Measurements from ENCODE around the gene SLC12A4.
A peak's percentile ranks its signal among the peaks of the same experiment; 100 is the strongest.

The SLC12A4 gene

GRCh38 chr16:67931712-67932461 is 36.5 kb downstream of the SLC12A4 start, which contains the start of gene CTRL:
CTRL (minus strand) TSS chr16:67931862; CDS start chr16:67931852, 10 bp downstream.
- H3K9me3 ChIP-seq (ENCODE audit: control insufficient read depth, insufficient read depth, low read depth, low read length), result no peaks in the 10 kb centered on the region
- H3K4me1 ChIP-seq (ENCODE audit: control insufficient read depth, insufficient read depth, low read length), result peaks cover 14% of the 10 kb centered on the region
- no peaks in the 10 kb centered on the region for H3K27me3 ChIP-seq (ENCODE audit: control insufficient read depth, insufficient read depth, low read length)
- H3K36me3 ChIP-seq (ENCODE audit: control insufficient read depth, insufficient read depth, low read length), result peaks cover 29% of the 10 kb centered on the region
- H3K4me3 ChIP-seq (ENCODE audit: low read depth, low read length), result no peak within 1 kb of the TSS
- no peak within 1 kb of the TSS for H3K9ac ChIP-seq (ENCODE audit: low read length)
- H3K27ac ChIP-seq (ENCODE audit: low read depth, low read length), result no peak within 1 kb of the TSS

GRCh38 chr16:67930678-67931211 is 37.7 kb downstream of the SLC12A4 start:
- no peaks in the 10 kb centered on the region for H3K27me3 ChIP-seq (ENCODE audit: control insufficient read depth, insufficient read depth, low read length)
- no peak overlapping the region for H3K27ac ChIP-seq (ENCODE audit: low read depth, low read length)
- H3K9me3 ChIP-seq (ENCODE audit: control insufficient read depth, insufficient read depth, low read depth, low read length), result no peaks in the 10 kb centered on the region
- H3K36me3 ChIP-seq (ENCODE audit: control insufficient read depth, insufficient read depth, low read length), result peaks cover 29% of the 10 kb centered on the region
- H3K9ac ChIP-seq (ENCODE audit: low read length), result no peak overlapping the region
- H3K4me1 ChIP-seq (ENCODE audit: control insufficient read depth, insufficient read depth, low read length), result peaks cover 19% of the 10 kb centered on the region
- H3K4me3 ChIP-seq (ENCODE audit: low read depth, low read length), result no peak overlapping the region

- H3K9me3 ChIP-seq (ENCODE audit: control insufficient read depth, insufficient read depth, low read depth, low read length), result no peaks in the 10 kb centered on the region
- no peak overlapping the region for H3K27ac ChIP-seq (ENCODE audit: low read depth, low read length)
- H3K9ac ChIP-seq (ENCODE audit: low read length), result no peak overlapping the region
- peaks cover 29% of the 10 kb centered on the region for H3K36me3 ChIP-seq (ENCODE audit: control insufficient read depth, insufficient read depth, low read length)
- no peaks in the 10 kb centered on the region for H3K27me3 ChIP-seq (ENCODE audit: control insufficient read depth, insufficient read depth, low read length)
- peaks cover 22% of the 10 kb centered on the region for H3K4me1 ChIP-seq (ENCODE audit: control insufficient read depth, insufficient read depth, low read length)
- no peak overlapping the region for H3K4me3 ChIP-seq (ENCODE audit: low read depth, low read length)
These were observed 38.2 kb downstream of the SLC12A4 start for GRCh38 chr16:67930191-67930590.

- peaks cover 28% of the 10 kb centered on the region for H3K36me3 ChIP-seq (ENCODE audit: control insufficient read depth, insufficient read depth, low read length)
- H3K4me3 ChIP-seq (ENCODE audit: low read depth, low read length), result no peak overlapping the region
- H3K9me3 ChIP-seq (ENCODE audit: control insufficient read depth, insufficient read depth, low read depth, low read length), result no peaks in the 10 kb centered on the region
- peaks cover 11% of the 10 kb centered on the region for H3K4me1 ChIP-seq (ENCODE audit: control insufficient read depth, insufficient read depth, low read length)
- no peak overlapping the region for H3K9ac ChIP-seq (ENCODE audit: low read length)
- H3K27ac ChIP-seq (ENCODE audit: low read depth, low read length), result no peak overlapping the region
- no peaks in the 10 kb centered on the region for H3K27me3 ChIP-seq (ENCODE audit: control insufficient read depth, insufficient read depth, low read length)
These were observed 39.7 kb downstream of the SLC12A4 start for GRCh38 chr16:67928561-67929364.

GRCh38 chr16:67928147-67928546 is 40.3 kb downstream of the SLC12A4 start:
- Histone ChIP-seq H3K4me3 (ENCODE audit: low read depth, low read length) (no peak overlapping the region), H3K27me3 (ENCODE audit: control insufficient read depth, insufficient read depth, low read length) (no peaks in the 10 kb centered on the region), H3K27ac (ENCODE audit: low read depth, low read length) (no peak overlapping the region), H3K9me3 (ENCODE audit: control insufficient read depth, insufficient read depth, low read depth, low read length) (no peaks in the 10 kb centered on the region), H3K36me3 (ENCODE audit: control insufficient read depth, insufficient read depth, low read length) (peaks cover 32% of the 10 kb centered on the region), H3K4me1 (ENCODE audit: control insufficient read depth, insufficient read depth, low read length) (peaks cover 11% of the 10 kb centered on the region), H3K9ac (ENCODE audit: low read length) (no peak overlapping the region)

DNA sequence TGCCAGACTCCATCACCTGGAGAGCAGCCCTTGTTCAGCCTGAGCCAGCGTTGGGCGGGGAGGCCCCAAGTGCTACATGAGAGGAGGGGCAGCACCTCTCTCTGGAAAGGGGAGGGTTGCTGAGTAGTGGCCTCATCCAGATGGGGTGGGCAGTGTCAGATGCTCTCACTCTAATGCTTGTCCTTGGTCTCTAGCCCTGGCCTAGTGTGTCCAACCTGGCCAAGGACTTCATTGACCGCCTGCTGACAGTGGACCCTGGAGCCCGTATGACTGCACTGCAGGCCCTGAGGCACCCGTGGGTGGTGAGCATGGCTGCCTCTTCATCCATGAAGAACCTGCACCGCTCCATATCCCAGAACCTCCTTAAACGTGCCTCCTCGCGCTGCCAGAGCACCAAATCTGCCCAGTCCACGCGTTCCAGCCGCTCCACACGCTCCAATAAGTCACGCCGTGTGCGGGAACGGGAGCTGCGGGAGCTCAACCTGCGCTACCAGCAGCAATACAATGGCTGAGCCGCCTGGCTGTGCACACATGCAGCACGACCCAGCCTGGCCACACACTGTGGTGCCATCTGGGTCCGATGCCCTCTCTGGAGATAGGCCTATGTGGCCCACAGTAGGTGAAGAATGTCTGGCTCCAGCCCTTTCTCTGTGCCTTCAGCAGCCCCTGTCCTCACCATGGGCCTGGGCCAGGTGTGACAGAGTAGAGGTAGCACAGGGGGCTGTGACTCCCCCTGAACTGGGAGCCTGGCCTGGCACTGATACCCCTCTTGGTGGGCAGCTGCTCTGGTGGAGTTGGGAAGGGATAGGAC is 41.1 kb downstream of the SLC12A4 start:
- Histone ChIP-seq H3K27ac (ENCODE audit: low read depth, low read length) (no peak overlapping the region), H3K36me3 (ENCODE audit: control insufficient read depth, insufficient read depth, low read length) (peaks cover 32% of the 10 kb centered on the region), H3K4me1 (ENCODE audit: control insufficient read depth, insufficient read depth, low read length) (peaks cover 11% of the 10 kb centered on the region), H3K27me3 (ENCODE audit: control insufficient read depth, insufficient read depth, low read length) (no peaks in the 10 kb centered on the region), H3K9me3 (ENCODE audit: control insufficient read depth, insufficient read depth, low read depth, low read length) (no peaks in the 10 kb centered on the region), H3K9ac (ENCODE audit: low read length) (no peak overlapping the region), H3K4me3 (ENCODE audit: low read depth, low read length) (no peak overlapping the region)

GRCh38 chr16:67926181-67926750 is 42.2 kb downstream of the SLC12A4 start:
- H3K4me3 ChIP-seq (ENCODE audit: low read depth, low read length), result no peak overlapping the region
- peaks cover 11% of the 10 kb centered on the region for H3K4me1 ChIP-seq (ENCODE audit: control insufficient read depth, insufficient read depth, low read length)
- H3K9ac ChIP-seq (ENCODE audit: low read length), result peak overlapping the region; percentile 35
- H3K27ac ChIP-seq (ENCODE audit: low read depth, low read length), result no peak overlapping the region
- no peaks in the 10 kb centered on the region for H3K9me3 ChIP-seq (ENCODE audit: control insufficient read depth, insufficient read depth, low read depth, low read length)
- H3K27me3 ChIP-seq (ENCODE audit: control insufficient read depth, insufficient read depth, low read length), result no peaks in the 10 kb centered on the region
- H3K36me3 ChIP-seq (ENCODE audit: control insufficient read depth, insufficient read depth, low read length), result peaks cover 30% of the 10 kb centered on the region

DNA sequence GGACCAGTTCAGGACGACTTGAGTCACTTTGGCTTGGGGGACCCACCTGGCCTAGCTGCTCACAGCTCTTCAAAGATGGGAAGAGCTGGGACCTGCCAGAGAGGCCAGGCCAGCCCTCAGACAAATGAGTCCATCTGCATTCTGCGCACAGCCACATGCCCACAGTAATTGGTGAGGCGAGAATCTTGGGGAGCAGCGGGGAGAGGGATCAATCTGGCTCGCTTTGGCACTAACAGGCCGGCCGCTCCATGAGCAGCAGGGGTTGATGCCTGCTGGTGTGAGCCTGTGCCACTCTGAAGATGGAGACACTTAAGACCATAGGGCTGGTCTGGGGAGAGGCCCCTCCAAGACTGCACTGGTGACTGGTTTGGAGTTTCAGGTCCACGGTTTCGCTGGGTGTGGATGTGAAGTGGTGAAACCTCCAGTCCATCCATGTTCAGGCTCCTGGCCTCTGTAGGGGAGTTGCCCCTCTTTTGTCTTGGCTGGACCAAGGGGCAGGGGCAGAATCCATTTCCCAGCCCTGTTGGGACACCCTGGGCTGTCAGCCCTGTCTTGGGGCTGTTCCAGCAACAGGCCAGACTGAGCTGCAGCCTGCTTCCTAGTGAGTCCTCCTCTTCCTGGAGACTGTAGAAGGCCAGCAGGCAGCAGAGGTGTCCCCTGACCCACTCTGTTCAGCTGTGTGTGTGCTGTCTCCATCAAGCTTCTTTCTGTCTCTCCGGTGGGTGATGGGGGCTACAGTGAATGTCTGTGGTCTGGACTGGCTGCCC is 44.1 kb downstream of the SLC12A4 start:
- H3K4me1 ChIP-seq (ENCODE audit: control insufficient read depth, insufficient read depth, low read length), result peaks cover 11% of the 10 kb centered on the region
- no peak overlapping the region for H3K27ac ChIP-seq (ENCODE audit: low read depth, low read length)
- H3K9ac ChIP-seq (ENCODE audit: low read length), result no peak overlapping the region
- no peak overlapping the region for H3K4me3 ChIP-seq (ENCODE audit: low read depth, low read length)
- no peaks in the 10 kb centered on the region for H3K9me3 ChIP-seq (ENCODE audit: control insufficient read depth, insufficient read depth, low read depth, low read length)
- H3K27me3 ChIP-seq (ENCODE audit: control insufficient read depth, insufficient read depth, low read length), result no peaks in the 10 kb centered on the region
- H3K36me3 ChIP-seq (ENCODE audit: control insufficient read depth, insufficient read depth, low read length), result peaks cover 27% of the 10 kb centered on the region

GRCh38 chr16:67923414-67924116 is 44.9 kb downstream of the SLC12A4 start:
- no peak overlapping the region for H3K9ac ChIP-seq (ENCODE audit: low read length)
- H3K27me3 ChIP-seq (ENCODE audit: control insufficient read depth, insufficient read depth, low read length), result no peaks in the 10 kb centered on the region
- no peak overlapping the region for H3K4me3 ChIP-seq (ENCODE audit: low read depth, low read length)
- H3K36me3 ChIP-seq (ENCODE audit: control insufficient read depth, insufficient read depth, low read length), result peaks cover 26% of the 10 kb centered on the region
- H3K27ac ChIP-seq (ENCODE audit: low read depth, low read length), result no peak overlapping the region
- H3K4me1 ChIP-seq (ENCODE audit: control insufficient read depth, insufficient read depth, low read length), result peaks cover 11% of the 10 kb centered on the region
- no peaks in the 10 kb centered on the region for H3K9me3 ChIP-seq (ENCODE audit: control insufficient read depth, insufficient read depth, low read depth, low read length)
